SH-SY5Y (cell line): Measurements from ENCODE around the gene LDHD.

Experiments used
- GATA2 ChIP-seq: IDR thresholded peaks from 2 replicates; pipeline ENCODE4 v1.6.1; 2011; ENCODE audit warnings: mild to moderate bottlenecking, low read depth, low read length
- GATA3 ChIP-seq: IDR thresholded peaks from 2 replicates; pipeline ENCODE4 v1.6.1; 2011; ENCODE audit warnings: low read depth, mild to moderate bottlenecking, low read length, moderate library complexity

GRCh38 chr16:75074304-75074793, 42.2 kb downstream of the LDHD start:
- TF ChIP-seq GATA2, result no peak
- TF ChIP-seq GATA3, result no peak
